ENCODE results near the gene RFX4.

Gene RFX4

GRCh38 chr12:106582641-106583230, at the start of gene RFX4:
RFX4 (plus strand) TSS chr12:106583004; CDS start chr12:106583321, 317 bp downstream.
- Histone ChIP-seq H3K27ac (ENCODE audit: low read depth, low read length) (no peak within 1 kb of the TSS), H3K9ac (ENCODE audit: low read depth in 1 of 2, low read length in 2 of 2) (no peak within 1 kb of the TSS), H3K4me1 (ENCODE audit: control insufficient read depth in 1 of 2, insufficient read depth in 2 of 2, low read length in 2 of 2) (peaks cover 0 to 3% of the 10 kb centered on the region in 2 donors), H3K27me3 (ENCODE audit: control insufficient read depth in 1 of 2, insufficient read depth in 2 of 2, low read length in 2 of 2) (peaks cover 81 to 94% of the 10 kb centered on the region in 2 donors), H3K36me3 (ENCODE audit: control insufficient read depth in 1 of 2, insufficient read depth in 2 of 2, low read length in 2 of 2) (no peaks in the 10 kb centered on the region), H3K9me3 (ENCODE audit: control insufficient read depth in 1 of 2, low read length in 2 of 2) (no peaks in the 10 kb centered on the region), H3K4me3 (ENCODE audit: low read depth in 1 of 2, low read length in 2 of 2) (peak within 1 kb of the TSS; percentile 11 to 30)

- Histone ChIP-seq H3K27ac (ENCODE audit: low read depth, low read length) (no peak overlapping the region), H3K4me1 (ENCODE audit: control insufficient read depth in 1 of 2, insufficient read depth in 2 of 2, low read length in 2 of 2) (no peaks in the 10 kb centered on the region), H3K36me3 (ENCODE audit: control insufficient read depth in 1 of 2, insufficient read depth in 2 of 2, low read length in 2 of 2) (no peaks in the 10 kb centered on the region)
These were observed 41.6 kb upstream of the RFX4 start for GRCh38 chr12:106541201-106541600.

GRCh38 chr12:106551410-106551809, 31.4 kb upstream of the RFX4 start:
- H3K9ac ChIP-seq (ENCODE audit: low read depth in 1 of 2, low read length in 2 of 2), result no peak overlapping the region
- H3K36me3 ChIP-seq (ENCODE audit: control insufficient read depth in 1 of 2, insufficient read depth in 2 of 2, low read length in 2 of 2), result no peaks in the 10 kb centered on the region
- no peak overlapping the region for H3K4me3 ChIP-seq (ENCODE audit: low read depth in 1 of 2, low read length in 2 of 2)
- H3K27me3 ChIP-seq (ENCODE audit: control insufficient read depth in 1 of 2, insufficient read depth in 2 of 2, low read length in 2 of 2), result no peaks in the 10 kb centered on the region
- H3K27ac ChIP-seq (ENCODE audit: low read depth, low read length), result no peak overlapping the region
- peaks cover 4 to 5% of the 10 kb centered on the region in 2 donors for H3K9me3 ChIP-seq (ENCODE audit: control insufficient read depth in 1 of 2, low read length in 2 of 2)
- no peaks in the 10 kb centered on the region for H3K4me1 ChIP-seq (ENCODE audit: control insufficient read depth in 1 of 2, insufficient read depth in 2 of 2, low read length in 2 of 2)

More at GRCh38 chr12:106541201-106541600, 41.6 kb upstream of the RFX4 start:
- Histone ChIP-seq H3K9me3 (ENCODE audit: control insufficient read depth in 1 of 2, low read length in 2 of 2) (no peaks in the 10 kb centered on the region), H3K9ac (ENCODE audit: low read depth in 1 of 2, low read length in 2 of 2) (no peak overlapping the region), H3K4me3 (ENCODE audit: low read depth in 1 of 2, low read length in 2 of 2) (no peak overlapping the region), H3K27me3 (ENCODE audit: control insufficient read depth in 1 of 2, insufficient read depth in 2 of 2, low read length in 2 of 2) (no peaks in the 10 kb centered on the region)

- Histone ChIP-seq H3K4me3 (ENCODE audit: low read depth in 1 of 2, low read length in 2 of 2) (no peak overlapping the region), H3K4me1 (ENCODE audit: control insufficient read depth in 1 of 2, insufficient read depth in 2 of 2, low read length in 2 of 2) (no peaks in the 10 kb centered on the region), H3K36me3 (ENCODE audit: control insufficient read depth in 1 of 2, insufficient read depth in 2 of 2, low read length in 2 of 2) (no peaks in the 10 kb centered on the region), H3K9me3 (ENCODE audit: control insufficient read depth in 1 of 2, low read length in 2 of 2) (peaks cover 4 to 5% of the 10 kb centered on the region in 2 donors), H3K9ac (ENCODE audit: low read depth in 1 of 2, low read length in 2 of 2) (no peak overlapping the region), H3K27me3 (ENCODE audit: control insufficient read depth in 1 of 2, insufficient read depth in 2 of 2, low read length in 2 of 2) (no peaks in the 10 kb centered on the region), H3K27ac (ENCODE audit: low read depth, low read length) (no peak overlapping the region)
These were observed 30.6 kb upstream of the RFX4 start for GRCh38 chr12:106552228-106552627.

GRCh38 chr12:106564678-106565329, 18.0 kb upstream of the RFX4 start:
- Histone ChIP-seq H3K27me3 (ENCODE audit: control insufficient read depth in 1 of 2, insufficient read depth in 2 of 2, low read length in 2 of 2) (no peaks in the 10 kb centered on the region), H3K4me1 (ENCODE audit: control insufficient read depth in 1 of 2, insufficient read depth in 2 of 2, low read length in 2 of 2) (no peaks in the 10 kb centered on the region), H3K9ac (ENCODE audit: low read depth in 1 of 2, low read length in 2 of 2) (no peak overlapping the region), H3K27ac (ENCODE audit: low read depth, low read length) (no peak overlapping the region), H3K36me3 (ENCODE audit: control insufficient read depth in 1 of 2, insufficient read depth in 2 of 2, low read length in 2 of 2) (no peaks in the 10 kb centered on the region), H3K4me3 (ENCODE audit: low read depth in 1 of 2, low read length in 2 of 2) (no peak overlapping the region), H3K9me3 (ENCODE audit: control insufficient read depth in 1 of 2, low read length in 2 of 2) (no peaks in the 10 kb centered on the region)

- Histone ChIP-seq H3K27me3 (ENCODE audit: control insufficient read depth in 1 of 2, insufficient read depth in 2 of 2, low read length in 2 of 2) (no peaks in the 10 kb centered on the region), H3K27ac (ENCODE audit: low read depth, low read length) (no peak overlapping the region), H3K4me3 (ENCODE audit: low read depth in 1 of 2, low read length in 2 of 2) (no peak overlapping the region), H3K4me1 (ENCODE audit: control insufficient read depth in 1 of 2, insufficient read depth in 2 of 2, low read length in 2 of 2) (no peaks in the 10 kb centered on the region), H3K36me3 (ENCODE audit: control insufficient read depth in 1 of 2, insufficient read depth in 2 of 2, low read length in 2 of 2) (no peaks in the 10 kb centered on the region), H3K9ac (ENCODE audit: low read depth in 1 of 2, low read length in 2 of 2) (no peak overlapping the region), H3K9me3 (ENCODE audit: control insufficient read depth in 1 of 2, low read length in 2 of 2) (no peaks in the 10 kb centered on the region)
These were observed 16.0 kb upstream of the RFX4 start for GRCh38 chr12:106566771-106567170.

GRCh38 chr12:106573239-106573638, 9.6 kb upstream of the RFX4 start:
- Histone ChIP-seq H3K27me3 (ENCODE audit: control insufficient read depth in 1 of 2, insufficient read depth in 2 of 2, low read length in 2 of 2) (peaks cover 5 to 8% of the 10 kb centered on the region in 2 donors), H3K9me3 (ENCODE audit: control insufficient read depth in 1 of 2, low read length in 2 of 2) (no peaks in the 10 kb centered on the region), H3K27ac (ENCODE audit: low read depth, low read length) (no peak overlapping the region), H3K9ac (ENCODE audit: low read depth in 1 of 2, low read length in 2 of 2) (no peak overlapping the region), H3K36me3 (ENCODE audit: control insufficient read depth in 1 of 2, insufficient read depth in 2 of 2, low read length in 2 of 2) (no peaks in the 10 kb centered on the region), H3K4me3 (ENCODE audit: low read depth in 1 of 2, low read length in 2 of 2) (no peak overlapping the region), H3K4me1 (ENCODE audit: control insufficient read depth in 1 of 2, insufficient read depth in 2 of 2, low read length in 2 of 2) (no peaks in the 10 kb centered on the region)

- H3K4me1 ChIP-seq (ENCODE audit: control insufficient read depth in 1 of 2, insufficient read depth in 2 of 2, low read length in 2 of 2), result no peaks in the 10 kb centered on the region
- no peak overlapping the region for H3K4me3 ChIP-seq (ENCODE audit: low read depth in 1 of 2, low read length in 2 of 2)
- peaks cover 33 to 40% of the 10 kb centered on the region in 2 donors for H3K27me3 ChIP-seq (ENCODE audit: control insufficient read depth in 1 of 2, insufficient read depth in 2 of 2, low read length in 2 of 2)
- H3K36me3 ChIP-seq (ENCODE audit: control insufficient read depth in 1 of 2, insufficient read depth in 2 of 2, low read length in 2 of 2), result no peaks in the 10 kb centered on the region
- H3K9ac ChIP-seq (ENCODE audit: low read depth in 1 of 2, low read length in 2 of 2), result no peak overlapping the region
- H3K9me3 ChIP-seq (ENCODE audit: control insufficient read depth in 1 of 2, low read length in 2 of 2), result no peaks in the 10 kb centered on the region
- H3K27ac ChIP-seq (ENCODE audit: low read depth, low read length), result no peak overlapping the region
These were observed 6.0 kb upstream of the RFX4 start for GRCh38 chr12:106576848-106577247.

GRCh38 chr12:106580671-106581508, 1.9 kb upstream of the RFX4 start:
- Histone ChIP-seq H3K27ac (ENCODE audit: low read depth, low read length) (no peak overlapping the region), H3K4me1 (ENCODE audit: control insufficient read depth in 1 of 2, insufficient read depth in 2 of 2, low read length in 2 of 2) (peaks cover 0 to 3% of the 10 kb centered on the region in 2 donors), H3K9ac (ENCODE audit: low read depth in 1 of 2, low read length in 2 of 2) (no peak overlapping the region), H3K9me3 (ENCODE audit: control insufficient read depth in 1 of 2, low read length in 2 of 2) (no peaks in the 10 kb centered on the region), H3K4me3 (ENCODE audit: low read depth in 1 of 2, low read length in 2 of 2) (no peak overlapping the region), H3K36me3 (ENCODE audit: control insufficient read depth in 1 of 2, insufficient read depth in 2 of 2, low read length in 2 of 2) (no peaks in the 10 kb centered on the region), H3K27me3 (ENCODE audit: control insufficient read depth in 1 of 2, insufficient read depth in 2 of 2, low read length in 2 of 2) (peaks cover 62 to 79% of the 10 kb centered on the region in 2 donors)
